ENCODE data around the gene CDH11.

DNA sequence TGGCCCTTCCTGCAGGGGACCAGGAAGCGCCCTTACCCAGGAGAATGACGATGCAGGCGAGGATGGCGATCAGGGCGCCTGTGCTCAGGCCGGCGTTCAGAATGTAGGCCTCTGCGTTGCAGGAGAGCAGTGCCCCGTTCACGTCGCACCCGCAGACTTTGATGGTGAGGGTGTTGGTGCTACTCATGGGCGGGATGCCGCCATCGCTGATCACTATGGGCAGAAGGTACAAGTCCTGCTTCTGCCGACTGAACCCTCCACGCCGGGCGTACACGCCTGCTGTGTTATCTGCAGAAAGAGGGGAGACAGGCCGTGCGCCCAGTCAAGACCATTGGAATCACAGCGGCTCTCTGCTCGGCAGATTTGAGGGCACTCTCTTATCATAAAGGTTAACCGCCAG, 171.1 kb downstream of the CDH11 start:
- TF ChIP-seq, protein P1, sequence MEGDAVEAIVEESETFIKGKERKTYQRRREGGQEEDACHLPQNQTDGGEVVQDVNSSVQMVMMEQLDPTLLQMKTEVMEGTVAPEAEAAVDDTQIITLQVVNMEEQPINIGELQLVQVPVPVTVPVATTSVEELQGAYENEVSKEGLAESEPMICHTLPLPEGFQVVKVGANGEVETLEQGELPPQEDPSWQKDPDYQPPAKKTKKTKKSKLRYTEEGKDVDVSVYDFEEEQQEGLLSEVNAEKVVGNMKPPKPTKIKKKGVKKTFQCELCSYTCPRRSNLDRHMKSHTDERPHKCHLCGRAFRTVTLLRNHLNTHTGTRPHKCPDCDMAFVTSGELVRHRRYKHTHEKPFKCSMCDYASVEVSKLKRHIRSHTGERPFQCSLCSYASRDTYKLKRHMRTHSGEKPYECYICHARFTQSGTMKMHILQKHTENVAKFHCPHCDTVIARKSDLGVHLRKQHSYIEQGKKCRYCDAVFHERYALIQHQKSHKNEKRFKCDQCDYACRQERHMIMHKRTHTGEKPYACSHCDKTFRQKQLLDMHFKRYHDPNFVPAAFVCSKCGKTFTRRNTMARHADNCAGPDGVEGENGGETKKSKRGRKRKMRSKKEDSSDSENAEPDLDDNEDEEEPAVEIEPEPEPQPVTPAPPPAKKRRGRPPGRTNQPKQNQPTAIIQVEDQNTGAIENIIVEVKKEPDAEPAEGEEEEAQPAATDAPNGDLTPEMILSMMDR (IDR thresholded peaks at IDR 0.05), result no peak
- no peak for TF ChIP-seq POLR2A (IDR thresholded peaks at IDR 0.05)

Data from vagina (tissue), 2 donors.